GM18951 (cell line): ENCODE measurements around the gene HOXC12.

Experiments
- POLR2A ChIP-seq: IDR thresholded peaks from 4 replicates; pipeline ENCODE4 v1.6.1; 2011; ENCODE audit warnings: mild to moderate bottlenecking; ENCODE audit not compliant: insufficient read length, insufficient read depth; ENCODE audit errors: extremely low read depth
- in situ Hi-C: fragments of 300-500 bp; cut with MboI; formaldehyde crosslinking; loops from one replicate; pipeline ENCODE4 v1.12.0; 2022; ENCODE audit warnings: low sequenced_read_pairs, mixed read lengths, inconsistent platforms; ENCODE audit not compliant: unreplicated experiment

The HOXC12 gene

GRCh38 chr12:53954694-53955035 is at the start of gene HOXC12:
TSS of gene HOXC12 (plus strand) at chr12:53954903. CDS start at chr12:53954930, 27 bp downstream.
- TF ChIP-seq POLR2A, result no peak
- in situ Hi-C loops, result no loop called here

- in situ Hi-C loops, result no loop called here
- TF ChIP-seq POLR2A, result no peak
These were observed 47.6 kb upstream of the HOXC12 start for GRCh38 chr12:53907103-53907502.

GRCh38 chr12:53916788-53917655 is 37.7 kb upstream of the HOXC12 start:
- in situ Hi-C loops, result no loop called here
- TF ChIP-seq POLR2A, result no peak

- in situ Hi-C loops, result no loop called here
- no peak for TF ChIP-seq POLR2A
These were observed 29.9 kb upstream of the HOXC12 start for GRCh38 chr12:53924521-53925405.

GRCh38 chr12:53927220-53928029 is 27.3 kb upstream of the HOXC12 start:
- TF ChIP-seq POLR2A, result no peak
- in situ Hi-C loops, result no loop called here

- in situ Hi-C loops, result no loop called here
These were observed 26.5 kb upstream of the HOXC12 start for GRCh38 chr12:53928054-53928835.

GRCh38 chr12:53929527-53929926 is 25.2 kb upstream of the HOXC12 start:
- in situ Hi-C loops, result no loop called here
- no peak for TF ChIP-seq POLR2A

More at GRCh38 chr12:53928054-53928835, 26.5 kb upstream of the HOXC12 start:
- TF ChIP-seq POLR2A, result no peak

- in situ Hi-C loops, result no loop called here
These were observed 24.0 kb upstream of the HOXC12 start for GRCh38 chr12:53930591-53931255.

GRCh38 chr12:53931844-53932581 is 22.7 kb upstream of the HOXC12 start:
- in situ Hi-C loops, result no loop called here
- TF ChIP-seq POLR2A, result no peak

More at GRCh38 chr12:53930591-53931255, 24.0 kb upstream of the HOXC12 start:
- no peak for TF ChIP-seq POLR2A

GRCh38 chr12:53932915-53933314 is 21.8 kb upstream of the HOXC12 start:
- TF ChIP-seq POLR2A, result no peak
- in situ Hi-C loops, result no loop called here
